Stimulated activated naive CD8-positive, alpha-beta T cell treated with anti-CD3 and anti-CD28 coated beads, Interleukin-15, Interleukin-2, amounts not matched to agents 100 ng/mL and 50 ng/mL, for 24 hours (primary cell): Measurements from ENCODE around the gene NKAIN2.
A peak's percentile ranks its signal among the peaks of the same experiment; 100 is the strongest.

ENCODE experiments used
- H3K27ac Mint-ChIP-seq: one replicate; pipeline ENCODE4 v1.8.0; 2021; ENCODE audit warnings: mild to moderate bottlenecking, mixed read lengths
- H3K27me3 Mint-ChIP-seq: one replicate; pipeline ENCODE4 v1.8.0; 2021; ENCODE audit warnings: mixed read lengths
- H3K36me3 Mint-ChIP-seq: one replicate; pipeline ENCODE4 v1.8.0; 2021; ENCODE audit warnings: low read depth, mixed read lengths
- H3K4me1 Mint-ChIP-seq: one replicate; pipeline ENCODE4 v1.8.0; 2021; ENCODE audit warnings: low read depth, mixed read lengths
- H3K4me3 Mint-ChIP-seq: one replicate; pipeline ENCODE4 v1.8.0; 2021; ENCODE audit warnings: mild to moderate bottlenecking, mixed read lengths
- H3K9me3 Mint-ChIP-seq: one replicate; pipeline ENCODE4 v1.8.0; 2021; ENCODE audit warnings: mixed read lengths

The NKAIN2 gene

GRCh38 chr6:123802351-123802696 is 1.3 kb upstream of the NKAIN2 start:
- Mint-ChIP-seq H3K4me3 (peak overlapping the region; percentile 69), H3K27ac (no peak overlapping the region), H3K9me3 (no peaks in the 10 kb centered on the region)

GRCh38 chr6:123802697-123803503 is 765 bp upstream of the NKAIN2 start:
- H3K9me3 Mint-ChIP-seq = no peaks in the 10 kb centered on the region
- no peak overlapping the region for H3K27ac Mint-ChIP-seq
- H3K4me1 Mint-ChIP-seq = peaks cover 9% of the 10 kb centered on the region
- peak overlapping the region; percentile 69 for H3K4me3 Mint-ChIP-seq
- no peaks in the 10 kb centered on the region for H3K36me3 Mint-ChIP-seq
- H3K27me3 Mint-ChIP-seq = peaks cover 59% of the 10 kb centered on the region

More at GRCh38 chr6:123802351-123802696, 1.3 kb upstream of the NKAIN2 start:
- Mint-ChIP-seq H3K4me1 (peaks cover 9% of the 10 kb centered on the region), H3K36me3 (no peaks in the 10 kb centered on the region), H3K27me3 (peaks cover 55% of the 10 kb centered on the region)

- Mint-ChIP-seq H3K4me1 (peaks cover 9% of the 10 kb centered on the region), H3K9me3 (no peaks in the 10 kb centered on the region), H3K27ac (no peak overlapping the region), H3K36me3 (no peaks in the 10 kb centered on the region), H3K4me3 (peak overlapping the region; percentile 68), H3K27me3 (peaks cover 64% of the 10 kb centered on the region)
These were observed 535 bp downstream of the NKAIN2 start for GRCh38 chr6:123804014-123804786.

GRCh38 chr6:123804787-123805540 is 1.3 kb downstream of the NKAIN2 start:
- Mint-ChIP-seq H3K36me3 (no peaks in the 10 kb centered on the region), H3K27me3 (peaks cover 64% of the 10 kb centered on the region), H3K4me1 (peaks cover 9% of the 10 kb centered on the region), H3K4me3 (peak overlapping the region; percentile 68), H3K9me3 (no peaks in the 10 kb centered on the region), H3K27ac (no peak overlapping the region)

GRCh38 chr6:123805921-123806320 is 2.3 kb downstream of the NKAIN2 start:
- H3K9me3 Mint-ChIP-seq = no peaks in the 10 kb centered on the region
- peaks cover 64% of the 10 kb centered on the region for H3K27me3 Mint-ChIP-seq
- H3K4me1 Mint-ChIP-seq = peaks cover 9% of the 10 kb centered on the region
- H3K36me3 Mint-ChIP-seq = no peaks in the 10 kb centered on the region
- H3K27ac Mint-ChIP-seq = no peak overlapping the region
- no peak overlapping the region for H3K4me3 Mint-ChIP-seq

- Mint-ChIP-seq H3K36me3 (no peaks in the 10 kb centered on the region), H3K9me3 (no peaks in the 10 kb centered on the region), H3K27ac (no peak overlapping the region), H3K4me3 (no peak overlapping the region), H3K27me3 (peaks cover 64% of the 10 kb centered on the region), H3K4me1 (peaks cover 9% of the 10 kb centered on the region)
These were observed 2.9 kb downstream of the NKAIN2 start for GRCh38 chr6:123806561-123806960.

GRCh38 chr6:123808556-123808955 is 4.9 kb downstream of the NKAIN2 start:
- H3K9me3 Mint-ChIP-seq = no peaks in the 10 kb centered on the region
- H3K4me1 Mint-ChIP-seq = peaks cover 6% of the 10 kb centered on the region
- H3K27ac Mint-ChIP-seq = no peak overlapping the region
- H3K27me3 Mint-ChIP-seq = peaks cover 53% of the 10 kb centered on the region
- H3K36me3 Mint-ChIP-seq = no peaks in the 10 kb centered on the region
- H3K4me3 Mint-ChIP-seq = no peak overlapping the region

GRCh38 chr6:123810214-123810613 is 6.5 kb downstream of the NKAIN2 start:
- Mint-ChIP-seq H3K27ac (no peak overlapping the region), H3K9me3 (no peaks in the 10 kb centered on the region), H3K4me1 (no peaks in the 10 kb centered on the region), H3K36me3 (no peaks in the 10 kb centered on the region), H3K4me3 (no peak overlapping the region), H3K27me3 (peaks cover 39% of the 10 kb centered on the region)

GRCh38 chr6:123810948-123811347 is 7.3 kb downstream of the NKAIN2 start:
- H3K4me1 Mint-ChIP-seq = no peaks in the 10 kb centered on the region
- H3K36me3 Mint-ChIP-seq = no peaks in the 10 kb centered on the region
- H3K9me3 Mint-ChIP-seq = no peaks in the 10 kb centered on the region
- H3K27ac Mint-ChIP-seq = no peak overlapping the region
- peaks cover 36% of the 10 kb centered on the region for H3K27me3 Mint-ChIP-seq
- no peak overlapping the region for H3K4me3 Mint-ChIP-seq

- no peak overlapping the region for H3K27ac Mint-ChIP-seq
These were observed 7.7 kb downstream of the NKAIN2 start for GRCh38 chr6:123811378-123811777.

GRCh38 chr6:123812621-123813020 is 9.0 kb downstream of the NKAIN2 start:
- no peak overlapping the region for H3K4me3 Mint-ChIP-seq
- no peaks in the 10 kb centered on the region for H3K4me1 Mint-ChIP-seq
- peaks cover 6% of the 10 kb centered on the region for H3K9me3 Mint-ChIP-seq
- peaks cover 27% of the 10 kb centered on the region for H3K27me3 Mint-ChIP-seq
- H3K36me3 Mint-ChIP-seq = no peaks in the 10 kb centered on the region
- H3K27ac Mint-ChIP-seq = no peak overlapping the region

More at GRCh38 chr6:123811378-123811777, 7.7 kb downstream of the NKAIN2 start:
- Mint-ChIP-seq H3K4me3 (no peak overlapping the region), H3K4me1 (no peaks in the 10 kb centered on the region), H3K36me3 (no peaks in the 10 kb centered on the region), H3K9me3 (peaks cover under 1% of the 10 kb centered on the region), H3K27me3 (peaks cover 34% of the 10 kb centered on the region)

GRCh38 chr6:123821112-123821511 is 17.4 kb downstream of the NKAIN2 start:
- Mint-ChIP-seq H3K4me1 (no peaks in the 10 kb centered on the region), H3K36me3 (no peaks in the 10 kb centered on the region), H3K27ac (no peak overlapping the region), H3K9me3 (peaks cover 6% of the 10 kb centered on the region), H3K27me3 (no peaks in the 10 kb centered on the region), H3K4me3 (no peak overlapping the region)

- H3K9me3 Mint-ChIP-seq = peaks cover 3% of the 10 kb centered on the region
- H3K27me3 Mint-ChIP-seq = no peaks in the 10 kb centered on the region
- no peaks in the 10 kb centered on the region for H3K4me1 Mint-ChIP-seq
- H3K27ac Mint-ChIP-seq = no peak overlapping the region
- no peak overlapping the region for H3K4me3 Mint-ChIP-seq
- H3K36me3 Mint-ChIP-seq = no peaks in the 10 kb centered on the region
These were observed 25.8 kb downstream of the NKAIN2 start for GRCh38 chr6:123829302-123829953.

GRCh38 chr6:123830120-123830519 is 26.5 kb downstream of the NKAIN2 start:
- H3K27ac Mint-ChIP-seq = no peak overlapping the region
- H3K36me3 Mint-ChIP-seq = no peaks in the 10 kb centered on the region
- H3K27me3 Mint-ChIP-seq = no peaks in the 10 kb centered on the region
- no peak overlapping the region for H3K4me3 Mint-ChIP-seq
- H3K9me3 Mint-ChIP-seq = peaks cover 3% of the 10 kb centered on the region
- H3K4me1 Mint-ChIP-seq = no peaks in the 10 kb centered on the region
